H9 (cell line): Measurements from ENCODE around the gene LRRC23. TPM values are rescaled to one million over a fixed set of nuclear protein-coding genes. Genes with fewer than 3 reads are reported as not detected.

Experiments used
- DNase-seq: peaks from one replicate; pipeline ENCODE4 v3.0.0-alpha.2; 2017
- H2AFZ ChIP-seq: one replicate; pipeline ENCODE4 v1.6.1; 2013; ENCODE audit warnings: mild to moderate bottlenecking, low read length, control low read depth, moderate library complexity
- H2AK5ac ChIP-seq: 2 replicates; pipeline ENCODE4 v1.6.1; 2013; ENCODE audit warnings: low read length, control low read depth, mixed read lengths; ENCODE audit not compliant: insufficient read length
- H2BK120ac ChIP-seq: one replicate; pipeline ENCODE4 v1.6.1; 2013; ENCODE audit warnings: low read depth, mild to moderate bottlenecking, low read length, control low read depth, inconsistent platforms; ENCODE audit not compliant: poor library complexity, severe bottlenecking
- H2BK12ac ChIP-seq: 2 replicates; pipeline ENCODE4 v1.6.1; 2013; ENCODE audit warnings: low read length, control low read depth, mixed read lengths, low read depth; ENCODE audit not compliant: insufficient read length
- H2BK15ac ChIP-seq: 2 replicates; pipeline ENCODE4 v1.6.1; 2013; ENCODE audit warnings: low read depth, low read length, control low read depth
- H2BK20ac ChIP-seq: one replicate; pipeline ENCODE4 v1.6.1; 2013; ENCODE audit warnings: low read depth, mild to moderate bottlenecking, low read length, control low read depth, inconsistent platforms; ENCODE audit not compliant: poor library complexity, severe bottlenecking
- H2BK5ac ChIP-seq: 2 replicates; pipeline ENCODE4 v1.6.1; 2013; ENCODE audit warnings: low read length, control low read depth, mixed read lengths; ENCODE audit not compliant: insufficient read length
- H3K14ac ChIP-seq: 2 replicates; pipeline ENCODE4 v1.6.1; 2013; ENCODE audit warnings: low read length, control low read depth; ENCODE audit not compliant: insufficient read depth
- H3K18ac ChIP-seq: 2 replicates; pipeline ENCODE4 v1.6.1; 2013; ENCODE audit warnings: low read depth, mild to moderate bottlenecking, mixed read lengths, low read length, control low read depth; ENCODE audit not compliant: insufficient read length
- H3K23ac ChIP-seq: 2 replicates; pipeline ENCODE4 v1.6.1; 2013; ENCODE audit warnings: low read length, control low read depth, mixed read lengths, low read depth; ENCODE audit not compliant: insufficient read length
- H3K23me2 ChIP-seq: 2 replicates; pipeline ENCODE4 v1.6.1; 2013; ENCODE audit warnings: low read depth, mild to moderate bottlenecking, mixed read lengths, low read length, control low read depth; ENCODE audit not compliant: insufficient read length, poor library complexity, severe bottlenecking
- H3K27ac ChIP-seq: 2 replicates; pipeline ENCODE4 v1.5.1; 2013; ENCODE audit warnings: low read length, control low read depth, mixed read lengths, low read depth; ENCODE audit not compliant: insufficient read length
- H3K27me3 ChIP-seq: 2 replicates; pipeline ENCODE4 v1.6.1; 2013; ENCODE audit warnings: low read length, control low read depth, inconsistent platforms; ENCODE audit not compliant: insufficient read depth
- H3K4ac ChIP-seq: 2 replicates; pipeline ENCODE4 v1.6.1; 2013; ENCODE audit warnings: low read depth, mild to moderate bottlenecking, control low read depth, inconsistent platforms, low read length, moderate library complexity
- H3K4me1 ChIP-seq: 2 replicates; pipeline ENCODE4 v1.6.1; 2013; ENCODE audit warnings: low read length, control low read depth, inconsistent platforms; ENCODE audit not compliant: insufficient read depth
- H3K4me2 ChIP-seq: 2 replicates; pipeline ENCODE4 v1.6.1; 2013; ENCODE audit warnings: low read length, control low read depth, mixed read lengths; ENCODE audit not compliant: insufficient read length, insufficient read depth
- H3K56ac ChIP-seq: 2 replicates; pipeline ENCODE4 v1.6.1; 2013; ENCODE audit warnings: low read depth, mild to moderate bottlenecking, mixed read lengths, low read length, control low read depth; ENCODE audit not compliant: insufficient read length
- H3K79me1 ChIP-seq: 2 replicates; pipeline ENCODE4 v1.6.1; 2013; ENCODE audit warnings: low read depth, mild to moderate bottlenecking, moderate library complexity, low read length, control low read depth, inconsistent platforms; ENCODE audit not compliant: insufficient read depth, poor library complexity, severe bottlenecking
- H3K79me2 ChIP-seq: 2 replicates; pipeline ENCODE4 v1.6.1; 2013; ENCODE audit warnings: low read length, control low read depth, inconsistent platforms; ENCODE audit not compliant: insufficient read depth
- H3K9ac ChIP-seq: 2 replicates; pipeline ENCODE4 v1.6.1; 2013; ENCODE audit warnings: low read length, control low read depth, mixed read lengths; ENCODE audit not compliant: insufficient read length; ENCODE audit errors: extremely low read depth
- H3K9me3 ChIP-seq: one replicate; pipeline ENCODE4 v1.6.1; 2013; ENCODE audit warnings: low read depth, low read length, inconsistent platforms; ENCODE audit not compliant: control insufficient read depth
- H3T11ph ChIP-seq: one replicate; pipeline ENCODE4 v1.6.1; 2013; ENCODE audit warnings: mild to moderate bottlenecking, low read length, control low read depth, inconsistent platforms
- H4K20me1 ChIP-seq: one replicate; pipeline ENCODE4 v1.6.1; 2013; ENCODE audit not compliant: control insufficient read depth, insufficient read length, insufficient read depth
- H4K5ac ChIP-seq: 2 replicates; pipeline ENCODE4 v1.6.1; 2013; ENCODE audit warnings: low read depth, mild to moderate bottlenecking, mixed read lengths, low read length, control low read depth; ENCODE audit not compliant: insufficient read length
- H4K8ac ChIP-seq: replicated peaks from 2 replicates; pipeline ENCODE4 v1.6.1; 2013; ENCODE audit warnings: low read length, control low read depth, mixed read lengths, low read depth; ENCODE audit not compliant: insufficient read length
- H4K91ac ChIP-seq: 2 replicates; pipeline ENCODE4 v1.6.1; 2013; ENCODE audit warnings: low read depth, mild to moderate bottlenecking, moderate library complexity, mixed read lengths, low read length, control low read depth; ENCODE audit not compliant: insufficient read length
- H3K27ac Mint-ChIP-seq, 3 experiments: 2 replicates in 2 of 3; 3 replicates in 1 of 3; pipeline ENCODE4 v1.8.0; 2020 to 2021; ENCODE audit warnings: mixed read lengths in 3 of 3, mild to moderate bottlenecking in 1 of 3, moderate library complexity in 1 of 3
- H3K27me3 Mint-ChIP-seq: 2 replicates; pipeline ENCODE4 v1.8.0; 2021; ENCODE audit warnings: low read depth, mild to moderate bottlenecking, moderate library complexity, mixed read lengths
- H3K36me3 Mint-ChIP-seq, 3 experiments: 2 replicates in 2 of 3; 3 replicates in 1 of 3; pipeline ENCODE4 v1.8.0; 2020 to 2021; ENCODE audit warnings: low read depth in 3 of 3, mixed read lengths in 3 of 3; ENCODE audit not compliant: insufficient read depth in 1 of 3
- H3K4me1 Mint-ChIP-seq, 2 experiments: 2 replicates each; pipeline ENCODE4 v1.8.0; 2020; ENCODE audit warnings: mixed read lengths in 2 of 2
- H3K4me3 Mint-ChIP-seq, 2 experiments: 2 replicates in 1 of 2; 3 replicates in 1 of 2; pipeline ENCODE4 v1.8.0; 2020 to 2021; ENCODE audit warnings: mild to moderate bottlenecking in 2 of 2, mixed read lengths in 2 of 2, moderate library complexity in 1 of 2
- H3K9me3 Mint-ChIP-seq, 2 experiments: 2 replicates in 1 of 2; 3 replicates in 1 of 2; pipeline ENCODE4 v1.8.0; 2020; ENCODE audit warnings: mild to moderate bottlenecking in 2 of 2, mixed read lengths in 2 of 2, moderate library complexity in 1 of 2
- CTCF ChIP-seq: fragments of 200-600 bp; sonication (generic); conservative IDR thresholded peaks from 3 replicates; pipeline ENCODE4 v1.8.0; 2021; ENCODE audit warnings: antibody characterized with exemption, mild to moderate bottlenecking
- WGBS: extraction: QIAGEN DNeasy Blood & Tissue Kit; methylation state at CpG from one replicate; pipeline ENCODE4 v1.1.7; 2013; ENCODE audit warnings: missing lambda C conversion rate, low lambda C conversion rate, mixed read lengths; ENCODE audit not compliant: insufficient read length; ENCODE audit errors: extremely low coverage; 5-methylcytosine and 5-hydroxymethylcytosine counted together
- total RNA-seq: library from RNA; stranded (reverse); gene quantifications from 2 replicates; pipeline ENCODE4 v1.2.1, GENCODE V29; 2021

LRRC23 gene
- total RNA-seq, 1 experiment from 2014 or later, result 2.1 TPM

- no peak overlapping the region for H4K91ac ChIP-seq
- no peak overlapping the region for H3K4me2 ChIP-seq
- H2BK20ac ChIP-seq, result no peak overlapping the region
- no peak overlapping the region for H3T11ph ChIP-seq
- no peak overlapping the region for H2BK5ac ChIP-seq
- no peak overlapping the region for H3K27ac ChIP-seq
- H2AK5ac ChIP-seq, result no peak overlapping the region
- H2AFZ ChIP-seq, result no peak overlapping the region
- H2BK120ac ChIP-seq, result no peak overlapping the region
- no peaks in the 10 kb centered on the region for H3K79me2 ChIP-seq
- H3K27me3 Mint-ChIP-seq, result no peaks in the 10 kb centered on the region; the same call in 1 of the 2 replicates
- no peak overlapping the region for H2BK15ac ChIP-seq
- no peaks in the 10 kb centered on the region for H3K79me1 ChIP-seq
- H3K14ac ChIP-seq, result no peak overlapping the region; the same call in 1 of the 2 replicates
- H3K9me3 ChIP-seq, result no peaks in the 10 kb centered on the region
- H3K23me2 ChIP-seq, result no peaks in the 10 kb centered on the region
- H3K18ac ChIP-seq, result no peak overlapping the region
- no peak overlapping the region for H3K23ac ChIP-seq
- no peak overlapping the region for H3K9ac ChIP-seq
- H4K5ac ChIP-seq, result no peak overlapping the region
- DNase-seq, result no peak
- H3K27ac Mint-ChIP-seq, result peak overlapping the region in 2 of 3 experiments; percentile 39 to 55; a peak in 1 of 7 replicates
- H3K9me3 Mint-ChIP-seq, result no peaks in the 10 kb centered on the region
- peaks cover 2% of the 10 kb centered on the region; the same call in 1 of the 2 replicates for H3K4me1 ChIP-seq
- peaks cover 16 to 26% of the 10 kb centered on the region in 2 experiments for H3K4me1 Mint-ChIP-seq
- H3K4me3 Mint-ChIP-seq, result no peak overlapping the region; a peak in 1 of 5 replicates
- no peak overlapping the region for H2BK12ac ChIP-seq
- H4K8ac ChIP-seq, result no peak overlapping the region
- H3K56ac ChIP-seq, result no peak overlapping the region
- WGBS, result no CpG with 5 or more reads among the region's 22 CpGs
- no peak overlapping the region for H3K4ac ChIP-seq
- peaks cover 2% of the 10 kb centered on the region for H4K20me1 ChIP-seq
- peaks cover 0 to 9% (median 3%) of the 10 kb centered on the region in 3 experiments; a peak in 4 of 7 replicates for H3K36me3 Mint-ChIP-seq
- no peak for TF ChIP-seq CTCF
- H3K27me3 ChIP-seq, result no peaks in the 10 kb centered on the region
Observed at GRCh38 chr12:6952121-6952862, 47.7 kb downstream of the LRRC23 start.
